WTC11 (cell line): ENCODE data around the gene GMEB2. TPM values are rescaled to one million over a fixed set of nuclear protein-coding genes. Genes with fewer than 3 reads are reported as not detected.

Source experiments
- ATAC-seq: fragments of 200-7000 bp; cut with Tn5 transposase; 2 replicates; pipeline ENCODE4 v1.10.0; 2021; ENCODE audit warnings: mild to moderate bottlenecking, moderate library complexity
- CTCF ChIA-PET: fragments of 300-600 bp; sonication (Branson Sonifier 250); formaldehyde crosslinking; loops from one replicate; lab custom pipeline; 2021; ENCODE audit warnings: antibody characterized with exemption; lab: Charles Lee
- POLR2A ChIA-PET: fragments of 350-600 bp; sonication (Branson Sonifier 250); formaldehyde crosslinking; loops from one replicate; lab custom pipeline; 2021; ENCODE audit warnings: antibody characterized with exemption; lab: Charles Lee
- DNase-seq: peaks from one replicate; pipeline ENCODE4 v3.0.0; 2021; ENCODE audit warnings: low spot score
- H3K27ac Mint-ChIP-seq: 2 replicates; pipeline ENCODE4 v1.8.0; 2021; ENCODE audit warnings: mixed read lengths
- H3K27me3 Mint-ChIP-seq: 2 replicates; pipeline ENCODE4 v1.8.0; 2021; ENCODE audit warnings: low read depth, mild to moderate bottlenecking, moderate library complexity, mixed read lengths
- H3K36me3 Mint-ChIP-seq: 2 replicates; pipeline ENCODE4 v1.8.0; 2021; ENCODE audit warnings: mixed read lengths
- H3K4me1 Mint-ChIP-seq: 2 replicates; pipeline ENCODE4 v1.8.0; 2022; ENCODE audit warnings: mixed read lengths
- H3K4me3 Mint-ChIP-seq: 2 replicates; pipeline ENCODE4 v1.8.0; 2021; ENCODE audit warnings: mild to moderate bottlenecking, moderate library complexity, mixed read lengths
- H3K9me3 Mint-ChIP-seq: 2 replicates; pipeline ENCODE4 v1.8.0; 2021; ENCODE audit warnings: mixed read lengths
- CREM ChIP-seq: sonication (generic); formaldehyde crosslinking; IDR thresholded peaks from 2 replicates; pipeline ENCODE4 v1.8.1; 2022; ENCODE audit warnings: mild to moderate bottlenecking, missing genetic modification reagents, moderate library complexity
- KAT7 ChIP-seq: sonication (generic); formaldehyde crosslinking; IDR thresholded peaks from 2 replicates; pipeline ENCODE4 v1.8.1; 2023; ENCODE audit warnings: missing genetic modification reagents, mild to moderate bottlenecking, borderline replicate concordance
- MXD4 ChIP-seq: fragments of 250-450 bp; sonication (Bioruptor Pico); IDR thresholded peaks from 2 replicates; pipeline ENCODE4 v1.8.0; 2021; ENCODE audit warnings: mild to moderate bottlenecking, moderate library complexity, borderline replicate concordance
- NFATC4 ChIP-seq: fragments of 250-450 bp; sonication (Bioruptor Pico); IDR thresholded peaks from 2 replicates; pipeline ENCODE4 v1.9.0; 2021; ENCODE audit warnings: mild to moderate bottlenecking
- NFE2L1 ChIP-seq: sonication (generic); formaldehyde crosslinking; IDR thresholded peaks from 2 replicates; pipeline ENCODE4 v1.8.1; 2023; ENCODE audit warnings: missing genetic modification reagents
- OVOL2 ChIP-seq: fragments of 250-450 bp; sonication (Bioruptor Pico); IDR thresholded peaks from 2 replicates; pipeline ENCODE4 v1.9.0; 2021; ENCODE audit warnings: mild to moderate bottlenecking, borderline replicate concordance
- RORB ChIP-seq: fragments of 250-450 bp; sonication (Bioruptor Pico); IDR thresholded peaks from 2 replicates; pipeline ENCODE4 v1.9.0; 2021; ENCODE audit warnings: mild to moderate bottlenecking
- SMAD3 ChIP-seq: sonication (generic); formaldehyde crosslinking; IDR thresholded peaks from 2 replicates; pipeline ENCODE4 v1.8.0; 2022; ENCODE audit warnings: missing genetic modification reagents, mild to moderate bottlenecking, borderline replicate concordance
- TCF7 ChIP-seq: sonication (generic); formaldehyde crosslinking; IDR thresholded peaks from 2 replicates; pipeline ENCODE4 v1.8.0; 2022; ENCODE audit warnings: mild to moderate bottlenecking, low read depth, missing genetic modification reagents, moderate library complexity
- ZBTB21 ChIP-seq: sonication (generic); formaldehyde crosslinking; IDR thresholded peaks from 2 replicates; pipeline ENCODE4 v1.8.1; 2023; ENCODE audit warnings: mild to moderate bottlenecking, missing genetic modification reagents, borderline replicate concordance
- ZNF121 ChIP-seq: sonication (generic); formaldehyde crosslinking; IDR thresholded peaks from 2 replicates; pipeline ENCODE4 v1.8.0; 2023; ENCODE audit warnings: missing genetic modification reagents
- ZNF219 ChIP-seq: sonication (generic); formaldehyde crosslinking; IDR thresholded peaks from 2 replicates; pipeline ENCODE4 v1.8.0; 2023; ENCODE audit warnings: missing genetic modification reagents, mild to moderate bottlenecking, borderline replicate concordance
- ZNF232 ChIP-seq: sonication (generic); formaldehyde crosslinking; IDR thresholded peaks from 2 replicates; pipeline ENCODE4 v1.8.0; 2022; ENCODE audit warnings: mild to moderate bottlenecking, missing genetic modification reagents
- total RNA-seq: library from RNA; stranded (reverse); gene quantifications from 3 replicates; pipeline ENCODE4 v1.2.3, GENCODE V29; 2021
- TF ChIP-seq, protein P1 (sequence below): sonication (generic); formaldehyde crosslinking; IDR thresholded peaks from 2 replicates; pipeline ENCODE4 v1.8.0; 2022; ENCODE audit warnings: missing genetic modification reagents
- TF ChIP-seq, protein P2 (sequence below): sonication (generic); formaldehyde crosslinking; IDR thresholded peaks from 2 replicates; pipeline ENCODE4 v1.8.0; 2022; ENCODE audit warnings: mild to moderate bottlenecking, missing genetic modification reagents
- TF ChIP-seq, protein P3 (sequence below): sonication (generic); formaldehyde crosslinking; IDR thresholded peaks from 2 replicates; pipeline ENCODE4 v1.8.1; 2023; ENCODE audit warnings: mild to moderate bottlenecking, missing genetic modification reagents
- TF ChIP-seq, protein P4 (sequence below): fragments of 200-600 bp; IDR thresholded peaks from 2 replicates; pipeline ENCODE4 v1.8.0; 2022; ENCODE audit warnings: antibody characterized with exemption
- TF ChIP-seq, protein P5 (sequence below): fragments of 250-450 bp; sonication (Bioruptor Pico); IDR thresholded peaks from 2 replicates; pipeline ENCODE4 v1.9.0; 2021; ENCODE audit warnings: moderate library complexity, mild to moderate bottlenecking, inconsistent platforms, borderline replicate concordance
- TF ChIP-seq, protein P6 (sequence below): fragments of 250-450 bp; sonication (Bioruptor Pico); IDR thresholded peaks from 2 replicates; pipeline ENCODE4 v1.8.0; 2021; ENCODE audit warnings: mild to moderate bottlenecking
- TF ChIP-seq, protein P7 (sequence below): sonication (generic); formaldehyde crosslinking; IDR thresholded peaks from 2 replicates; pipeline ENCODE4 v1.8.1; 2023; ENCODE audit warnings: mild to moderate bottlenecking, moderate library complexity, missing genetic modification reagents

Gene GMEB2
- total RNA-seq, 1 experiment from 2014 or later: 14.8 TPM

DNA sequence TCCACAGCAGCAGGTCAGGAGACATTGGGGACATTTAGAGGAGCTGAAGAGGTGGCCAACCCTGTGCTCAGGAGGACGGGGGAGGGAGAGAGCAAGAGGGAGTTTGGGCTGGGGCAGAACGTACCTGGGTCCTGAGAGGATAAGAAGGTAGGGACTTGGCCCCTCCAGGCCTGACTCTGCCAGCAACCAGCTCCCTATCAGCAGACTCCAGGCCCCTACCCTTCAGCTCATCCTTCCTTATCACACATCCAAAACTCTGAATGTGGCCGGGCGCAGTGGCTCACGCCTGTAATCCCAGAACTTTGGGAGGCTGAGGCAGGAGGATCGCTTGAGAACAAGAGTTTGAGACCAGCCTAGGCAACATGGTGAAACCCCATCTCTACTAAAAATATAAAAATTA, 21.3 kb upstream of the GMEB2 start:
- POLR2A ChIA-PET: no interaction called here
- H3K4me1 Mint-ChIP-seq: peaks cover 6% of the 10 kb centered on the region
- H3K9me3 Mint-ChIP-seq: no peaks in the 10 kb centered on the region
- no peak for TF ChIP-seq KAT7 (CRISPR knock-in tag)
- no peak for TF ChIP-seq ZNF121 (CRISPR knock-in tag)
- TF ChIP-seq NFATC4 (CRISPR knock-in tag): no peak
- TF ChIP-seq OVOL2 (CRISPR knock-in tag): no peak
- no peak for TF ChIP-seq ZNF219 (CRISPR knock-in tag)
- TF ChIP-seq, protein P1, sequence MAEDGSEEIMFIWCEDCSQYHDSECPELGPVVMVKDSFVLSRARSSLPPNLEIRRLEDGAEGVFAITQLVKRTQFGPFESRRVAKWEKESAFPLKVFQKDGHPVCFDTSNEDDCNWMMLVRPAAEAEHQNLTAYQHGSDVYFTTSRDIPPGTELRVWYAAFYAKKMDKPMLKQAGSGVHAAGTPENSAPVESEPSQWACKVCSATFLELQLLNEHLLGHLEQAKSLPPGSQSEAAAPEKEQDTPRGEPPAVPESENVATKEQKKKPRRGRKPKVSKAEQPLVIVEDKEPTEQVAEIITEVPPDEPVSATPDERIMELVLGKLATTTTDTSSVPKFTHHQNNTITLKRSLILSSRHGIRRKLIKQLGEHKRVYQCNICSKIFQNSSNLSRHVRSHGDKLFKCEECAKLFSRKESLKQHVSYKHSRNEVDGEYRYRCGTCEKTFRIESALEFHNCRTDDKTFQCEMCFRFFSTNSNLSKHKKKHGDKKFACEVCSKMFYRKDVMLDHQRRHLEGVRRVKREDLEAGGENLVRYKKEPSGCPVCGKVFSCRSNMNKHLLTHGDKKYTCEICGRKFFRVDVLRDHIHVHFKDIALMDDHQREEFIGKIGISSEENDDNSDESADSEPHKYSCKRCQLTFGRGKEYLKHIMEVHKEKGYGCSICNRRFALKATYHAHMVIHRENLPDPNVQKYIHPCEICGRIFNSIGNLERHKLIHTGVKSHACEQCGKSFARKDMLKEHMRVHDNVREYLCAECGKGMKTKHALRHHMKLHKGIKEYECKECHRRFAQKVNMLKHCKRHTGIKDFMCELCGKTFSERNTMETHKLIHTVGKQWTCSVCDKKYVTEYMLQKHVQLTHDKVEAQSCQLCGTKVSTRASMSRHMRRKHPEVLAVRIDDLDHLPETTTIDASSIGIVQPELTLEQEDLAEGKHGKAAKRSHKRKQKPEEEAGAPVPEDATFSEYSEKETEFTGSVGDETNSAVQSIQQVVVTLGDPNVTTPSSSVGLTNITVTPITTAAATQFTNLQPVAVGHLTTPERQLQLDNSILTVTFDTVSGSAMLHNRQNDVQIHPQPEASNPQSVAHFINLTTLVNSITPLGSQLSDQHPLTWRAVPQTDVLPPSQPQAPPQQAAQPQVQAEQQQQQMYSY (CRISPR knock-in tag): no peak
- TF ChIP-seq, protein P2, sequence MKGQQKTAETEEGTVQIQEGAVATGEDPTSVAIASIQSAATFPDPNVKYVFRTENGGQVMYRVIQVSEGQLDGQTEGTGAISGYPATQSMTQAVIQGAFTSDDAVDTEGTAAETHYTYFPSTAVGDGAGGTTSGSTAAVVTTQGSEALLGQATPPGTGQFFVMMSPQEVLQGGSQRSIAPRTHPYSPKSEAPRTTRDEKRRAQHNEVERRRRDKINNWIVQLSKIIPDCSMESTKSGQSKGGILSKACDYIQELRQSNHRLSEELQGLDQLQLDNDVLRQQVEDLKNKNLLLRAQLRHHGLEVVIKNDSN: no peak
- TF ChIP-seq TCF7 (CRISPR knock-in tag): no peak
- TF ChIP-seq, protein P3, sequence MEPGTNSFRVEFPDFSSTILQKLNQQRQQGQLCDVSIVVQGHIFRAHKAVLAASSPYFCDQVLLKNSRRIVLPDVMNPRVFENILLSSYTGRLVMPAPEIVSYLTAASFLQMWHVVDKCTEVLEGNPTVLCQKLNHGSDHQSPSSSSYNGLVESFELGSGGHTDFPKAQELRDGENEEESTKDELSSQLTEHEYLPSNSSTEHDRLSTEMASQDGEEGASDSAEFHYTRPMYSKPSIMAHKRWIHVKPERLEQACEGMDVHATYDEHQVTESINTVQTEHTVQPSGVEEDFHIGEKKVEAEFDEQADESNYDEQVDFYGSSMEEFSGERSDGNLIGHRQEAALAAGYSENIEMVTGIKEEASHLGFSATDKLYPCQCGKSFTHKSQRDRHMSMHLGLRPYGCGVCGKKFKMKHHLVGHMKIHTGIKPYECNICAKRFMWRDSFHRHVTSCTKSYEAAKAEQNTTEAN (CRISPR knock-in tag): no peak
- TF ChIP-seq, protein P4, sequence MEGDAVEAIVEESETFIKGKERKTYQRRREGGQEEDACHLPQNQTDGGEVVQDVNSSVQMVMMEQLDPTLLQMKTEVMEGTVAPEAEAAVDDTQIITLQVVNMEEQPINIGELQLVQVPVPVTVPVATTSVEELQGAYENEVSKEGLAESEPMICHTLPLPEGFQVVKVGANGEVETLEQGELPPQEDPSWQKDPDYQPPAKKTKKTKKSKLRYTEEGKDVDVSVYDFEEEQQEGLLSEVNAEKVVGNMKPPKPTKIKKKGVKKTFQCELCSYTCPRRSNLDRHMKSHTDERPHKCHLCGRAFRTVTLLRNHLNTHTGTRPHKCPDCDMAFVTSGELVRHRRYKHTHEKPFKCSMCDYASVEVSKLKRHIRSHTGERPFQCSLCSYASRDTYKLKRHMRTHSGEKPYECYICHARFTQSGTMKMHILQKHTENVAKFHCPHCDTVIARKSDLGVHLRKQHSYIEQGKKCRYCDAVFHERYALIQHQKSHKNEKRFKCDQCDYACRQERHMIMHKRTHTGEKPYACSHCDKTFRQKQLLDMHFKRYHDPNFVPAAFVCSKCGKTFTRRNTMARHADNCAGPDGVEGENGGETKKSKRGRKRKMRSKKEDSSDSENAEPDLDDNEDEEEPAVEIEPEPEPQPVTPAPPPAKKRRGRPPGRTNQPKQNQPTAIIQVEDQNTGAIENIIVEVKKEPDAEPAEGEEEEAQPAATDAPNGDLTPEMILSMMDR: no peak
- no peak for TF ChIP-seq MXD4 (CRISPR knock-in tag)
- ATAC-seq (no peak), DNase-seq (no peak)
- H3K36me3 Mint-ChIP-seq: no peaks in the 10 kb centered on the region
- CTCF ChIA-PET: interaction anchor here (2.1 kb wide), 1 partner anchor 110 kb away, joined by 6 read pairs; the partner anchor contains the start of gene PTK6
- peaks cover 3% of the 10 kb centered on the region; the same call in 1 of the 2 replicates for H3K27me3 Mint-ChIP-seq
- H3K27ac Mint-ChIP-seq: no peak overlapping the region
- no peak overlapping the region for H3K4me3 Mint-ChIP-seq

DNA sequence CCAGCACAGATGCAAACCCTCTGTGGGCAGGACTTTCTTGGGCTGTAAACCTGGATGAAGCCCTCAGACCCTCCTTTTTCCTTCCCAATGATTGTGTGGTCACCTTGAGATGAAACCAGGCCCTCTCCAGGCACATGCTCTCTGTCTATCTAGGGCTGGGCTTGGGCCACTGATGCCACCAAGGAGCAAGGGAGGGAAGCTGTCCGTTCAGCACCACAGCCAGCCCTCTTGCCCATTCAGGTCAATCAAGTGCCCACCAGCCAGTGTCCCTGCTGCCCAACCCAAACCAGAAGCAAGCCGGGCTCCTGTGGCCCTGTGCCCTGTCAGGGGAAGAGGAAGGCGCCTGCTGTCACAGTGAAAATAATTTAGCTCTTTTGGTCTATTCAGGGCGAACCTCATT, 18.3 kb upstream of the GMEB2 start:
- ChIA-PET POLR2A (no interaction called here), CTCF (interaction anchor here (0.6 to 1.3 kb wide), 2 partner anchors 13 to 1145 kb away, joined by 4 to 5 read pairs; partner anchors contain the start of gene RTEL1)
- ATAC-seq: no peak
- Mint-ChIP-seq H3K27ac (no peak overlapping the region), H3K9me3 (no peaks in the 10 kb centered on the region), H3K4me1 (peaks cover 4% of the 10 kb centered on the region; the same call in 1 of the 2 replicates), H3K4me3 (no peak overlapping the region), H3K36me3 (no peaks in the 10 kb centered on the region), H3K27me3 (no peaks in the 10 kb centered on the region; the same call in 1 of the 2 replicates)
- no peak for DNase-seq
- no peak for TF ChIP-seq SMAD3 (CRISPR knock-in tag)
- TF ChIP-seq, protein P5, sequence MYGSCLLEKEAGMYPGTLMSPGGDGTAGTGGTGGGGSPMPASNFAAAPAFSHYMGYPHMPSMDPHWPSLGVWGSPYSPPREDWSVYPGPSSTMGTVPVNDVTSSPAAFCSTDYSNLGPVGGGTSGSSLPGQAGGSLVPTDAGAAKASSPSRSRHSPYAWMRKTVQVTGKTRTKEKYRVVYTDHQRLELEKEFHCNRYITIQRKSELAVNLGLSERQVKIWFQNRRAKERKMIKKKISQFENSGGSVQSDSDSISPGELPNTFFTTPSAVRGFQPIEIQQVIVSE (CRISPR knock-in tag): no peak
- TF ChIP-seq, protein P6, sequence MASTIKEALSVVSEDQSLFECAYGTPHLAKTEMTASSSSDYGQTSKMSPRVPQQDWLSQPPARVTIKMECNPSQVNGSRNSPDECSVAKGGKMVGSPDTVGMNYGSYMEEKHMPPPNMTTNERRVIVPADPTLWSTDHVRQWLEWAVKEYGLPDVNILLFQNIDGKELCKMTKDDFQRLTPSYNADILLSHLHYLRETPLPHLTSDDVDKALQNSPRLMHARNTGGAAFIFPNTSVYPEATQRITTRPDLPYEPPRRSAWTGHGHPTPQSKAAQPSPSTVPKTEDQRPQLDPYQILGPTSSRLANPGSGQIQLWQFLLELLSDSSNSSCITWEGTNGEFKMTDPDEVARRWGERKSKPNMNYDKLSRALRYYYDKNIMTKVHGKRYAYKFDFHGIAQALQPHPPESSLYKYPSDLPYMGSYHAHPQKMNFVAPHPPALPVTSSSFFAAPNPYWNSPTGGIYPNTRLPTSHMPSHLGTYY: no peak
- TF ChIP-seq ZBTB21 (CRISPR knock-in tag): no peak
- no peak for TF ChIP-seq ZNF232 (CRISPR knock-in tag)
- no peak for TF ChIP-seq CREM (CRISPR knock-in tag)
- no peak for TF ChIP-seq NFE2L1 (CRISPR knock-in tag)
- TF ChIP-seq RORB (CRISPR knock-in tag): no peak
- no peak for TF ChIP-seq MXD4 (CRISPR knock-in tag)
- no peak for TF ChIP-seq ZNF219 (CRISPR knock-in tag)
- TF ChIP-seq, protein P7, sequence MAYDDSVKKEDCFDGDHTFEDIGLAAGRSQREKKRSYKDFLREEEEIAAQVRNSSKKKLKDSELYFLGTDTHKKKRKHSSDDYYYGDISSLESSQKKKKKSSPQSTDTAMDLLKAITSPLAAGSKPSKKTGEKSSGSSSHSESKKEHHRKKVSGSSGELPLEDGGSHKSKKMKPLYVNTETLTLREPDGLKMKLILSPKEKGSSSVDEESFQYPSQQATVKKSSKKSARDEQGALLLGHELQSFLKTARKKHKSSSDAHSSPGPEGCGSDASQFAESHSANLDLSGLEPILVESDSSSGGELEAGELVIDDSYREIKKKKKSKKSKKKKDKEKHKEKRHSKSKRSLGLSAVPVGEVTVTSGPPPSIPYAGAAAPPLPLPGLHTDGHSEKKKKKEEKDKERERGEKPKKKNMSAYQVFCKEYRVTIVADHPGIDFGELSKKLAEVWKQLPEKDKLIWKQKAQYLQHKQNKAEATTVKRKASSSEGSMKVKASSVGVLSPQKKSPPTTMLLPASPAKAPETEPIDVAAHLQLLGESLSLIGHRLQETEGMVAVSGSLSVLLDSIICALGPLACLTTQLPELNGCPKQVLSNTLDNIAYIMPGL (CRISPR knock-in tag): no peak
- TF ChIP-seq, protein P1 (CRISPR knock-in tag): no peak
